HG02763 (cell line): ENCODE data around the gene CCDC102A.

Experiments used
- ATAC-seq: cut with Tn5 transposase; IDR thresholded peaks from one replicate; pipeline ENCODE4 v1.9.1; 2021; ENCODE audit warnings: mild to moderate bottlenecking, moderate library complexity; ENCODE audit not compliant: unreplicated experiment

Gene CCDC102A

GRCh38 chr16:57538235-57538721 lies 1.9 kb upstream of the CCDC102A start:
- ATAC-seq = no peak

- no peak for ATAC-seq
Observed at GRCh38 chr16:57537581-57538234, 1.3 kb upstream of the CCDC102A start.

GRCh38 chr16:57537194-57537505 lies 779 bp upstream of the CCDC102A start:
- no peak for ATAC-seq

GRCh38 chr16:57535680-57536305 lies 578 bp downstream of the CCDC102A start:
- ATAC-seq = peak; percentile 73

- ATAC-seq = no peak
Observed at GRCh38 chr16:57534881-57535658, 1.3 kb downstream of the CCDC102A start.

- no peak for ATAC-seq
Observed at GRCh38 chr16:57534337-57534880, 2.0 kb downstream of the CCDC102A start.

- no peak for ATAC-seq
Observed at GRCh38 chr16:57533431-57534336, 2.7 kb downstream of the CCDC102A start.

GRCh38 chr16:57532266-57532625 lies 4.1 kb downstream of the CCDC102A start:
- ATAC-seq = no peak

GRCh38 chr16:57531635-57532265 lies 4.6 kb downstream of the CCDC102A start:
- no peak for ATAC-seq

GRCh38 chr16:57531253-57531575 lies 5.2 kb downstream of the CCDC102A start:
- no peak for ATAC-seq

GRCh38 chr16:57530522-57531252 lies 5.7 kb downstream of the CCDC102A start:
- ATAC-seq = no peak

- ATAC-seq = peak; percentile 65
Observed at GRCh38 chr16:57530104-57530521, 6.3 kb downstream of the CCDC102A start.

GRCh38 chr16:57529391-57530103 lies 6.8 kb downstream of the CCDC102A start:
- ATAC-seq = no peak

- no peak for ATAC-seq
Observed at GRCh38 chr16:57528499-57529390, 7.6 kb downstream of the CCDC102A start.

GRCh38 chr16:57527610-57528360 lies 8.6 kb downstream of the CCDC102A start:
- no peak for ATAC-seq

- no peak for ATAC-seq
Observed at GRCh38 chr16:57527027-57527426, 9.3 kb downstream of the CCDC102A start.

GRCh38 chr16:57526498-57526897 lies 9.9 kb downstream of the CCDC102A start:
- no peak for ATAC-seq
